Hematopoietic multipotent progenitor cell treated with erythropoietin and hydrocortisone succinate and interleukin-3 and kit ligand, for 17 days (in vitro differentiated cells): ENCODE data around the gene CDON.

Experiments
- DNase-seq: peaks from one replicate; pipeline ENCODE4 v3.0.0-alpha.2; 2015; ENCODE audit warnings: low spot score

CDON gene, protein sequence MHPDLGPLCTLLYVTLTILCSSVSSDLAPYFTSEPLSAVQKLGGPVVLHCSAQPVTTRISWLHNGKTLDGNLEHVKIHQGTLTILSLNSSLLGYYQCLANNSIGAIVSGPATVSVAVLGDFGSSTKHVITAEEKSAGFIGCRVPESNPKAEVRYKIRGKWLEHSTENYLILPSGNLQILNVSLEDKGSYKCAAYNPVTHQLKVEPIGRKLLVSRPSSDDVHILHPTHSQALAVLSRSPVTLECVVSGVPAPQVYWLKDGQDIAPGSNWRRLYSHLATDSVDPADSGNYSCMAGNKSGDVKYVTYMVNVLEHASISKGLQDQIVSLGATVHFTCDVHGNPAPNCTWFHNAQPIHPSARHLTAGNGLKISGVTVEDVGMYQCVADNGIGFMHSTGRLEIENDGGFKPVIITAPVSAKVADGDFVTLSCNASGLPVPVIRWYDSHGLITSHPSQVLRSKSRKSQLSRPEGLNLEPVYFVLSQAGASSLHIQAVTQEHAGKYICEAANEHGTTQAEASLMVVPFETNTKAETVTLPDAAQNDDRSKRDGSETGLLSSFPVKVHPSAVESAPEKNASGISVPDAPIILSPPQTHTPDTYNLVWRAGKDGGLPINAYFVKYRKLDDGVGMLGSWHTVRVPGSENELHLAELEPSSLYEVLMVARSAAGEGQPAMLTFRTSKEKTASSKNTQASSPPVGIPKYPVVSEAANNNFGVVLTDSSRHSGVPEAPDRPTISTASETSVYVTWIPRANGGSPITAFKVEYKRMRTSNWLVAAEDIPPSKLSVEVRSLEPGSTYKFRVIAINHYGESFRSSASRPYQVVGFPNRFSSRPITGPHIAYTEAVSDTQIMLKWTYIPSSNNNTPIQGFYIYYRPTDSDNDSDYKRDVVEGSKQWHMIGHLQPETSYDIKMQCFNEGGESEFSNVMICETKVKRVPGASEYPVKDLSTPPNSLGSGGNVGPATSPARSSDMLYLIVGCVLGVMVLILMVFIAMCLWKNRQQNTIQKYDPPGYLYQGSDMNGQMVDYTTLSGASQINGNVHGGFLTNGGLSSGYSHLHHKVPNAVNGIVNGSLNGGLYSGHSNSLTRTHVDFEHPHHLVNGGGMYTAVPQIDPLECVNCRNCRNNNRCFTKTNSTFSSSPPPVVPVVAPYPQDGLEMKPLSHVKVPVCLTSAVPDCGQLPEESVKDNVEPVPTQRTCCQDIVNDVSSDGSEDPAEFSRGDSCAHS (N-terminal part only)

DNA sequence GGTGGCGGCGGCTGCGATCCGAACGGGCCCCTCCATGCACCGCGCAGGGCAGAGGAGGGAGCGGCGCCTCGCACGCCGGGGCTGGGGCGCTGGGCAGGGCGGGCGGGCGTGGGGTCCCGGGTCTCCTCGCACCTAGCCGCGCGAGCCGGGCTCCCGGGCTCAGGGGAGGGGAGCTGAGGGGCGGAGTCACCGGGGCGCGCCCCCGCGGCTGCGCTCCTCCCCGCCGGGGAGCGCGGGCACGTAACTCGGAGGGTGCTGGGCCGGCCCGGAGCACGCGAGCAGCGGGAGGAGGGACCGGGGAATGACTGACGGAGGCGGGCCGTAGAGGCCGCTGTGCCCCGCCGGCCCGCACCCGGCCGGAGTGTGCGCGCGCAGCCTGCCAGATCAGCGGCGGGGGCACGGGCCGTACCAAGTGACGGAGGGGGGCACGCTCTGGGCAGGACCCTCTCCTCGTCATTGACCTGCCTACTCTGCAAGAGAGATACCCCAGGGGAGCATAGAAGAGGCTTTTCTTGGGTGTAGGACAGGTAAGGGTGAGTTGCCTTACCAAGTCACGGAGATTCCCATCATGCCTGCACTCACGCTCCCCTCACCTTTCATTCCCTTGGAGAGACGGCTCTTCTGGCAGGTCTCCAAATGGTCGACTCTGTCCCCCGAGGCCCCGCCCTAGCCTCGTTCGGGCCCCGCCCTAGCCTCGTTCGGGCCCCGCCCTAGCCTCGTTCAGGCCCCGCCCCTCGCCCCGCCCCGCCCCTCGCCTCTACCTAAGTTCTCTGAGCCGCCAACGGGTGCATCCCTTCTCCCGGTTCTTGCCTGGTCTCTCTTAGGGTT lies at the start of gene CDON:
Gene CDON (minus strand): TSS at position 188 of the 828 bp plus-strand sequence. CDS start 39,390 bp downstream, outside the sequence.
- peak; percentile 87 for DNase-seq

DNA sequence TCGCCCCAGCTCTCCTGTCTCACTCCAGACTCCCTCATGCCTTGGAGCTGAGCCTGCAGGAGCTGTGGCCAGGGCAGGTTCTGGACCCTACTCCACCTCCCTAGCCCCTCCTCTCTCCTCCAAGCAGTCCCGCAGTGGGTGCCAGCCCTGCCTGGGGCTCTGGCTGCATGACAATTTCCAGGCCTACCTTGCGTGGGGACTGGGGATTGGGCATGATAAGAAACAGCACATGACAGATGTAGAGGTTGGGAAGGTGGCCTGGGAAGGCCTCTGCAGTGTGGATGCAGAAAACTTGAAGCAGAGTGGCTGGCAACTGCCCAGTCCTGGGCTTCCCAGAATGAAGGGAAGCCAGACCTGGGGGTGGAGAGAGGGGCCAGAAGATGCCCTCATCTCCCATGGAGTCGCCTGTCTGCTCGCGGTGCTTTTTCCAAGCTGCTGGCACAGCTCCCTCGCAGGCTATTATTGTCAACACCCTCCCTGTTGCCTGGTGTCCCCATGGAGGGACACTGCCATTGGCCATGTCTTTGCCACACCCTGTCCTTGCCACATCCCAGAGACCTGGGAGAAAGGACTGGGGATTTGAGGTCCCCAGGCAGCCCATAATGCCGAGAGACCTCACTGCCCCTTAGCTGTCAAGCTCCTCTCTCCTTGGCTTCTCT lies 48.9 kb upstream of the CDON start:
- DNase-seq: no peak

DNA sequence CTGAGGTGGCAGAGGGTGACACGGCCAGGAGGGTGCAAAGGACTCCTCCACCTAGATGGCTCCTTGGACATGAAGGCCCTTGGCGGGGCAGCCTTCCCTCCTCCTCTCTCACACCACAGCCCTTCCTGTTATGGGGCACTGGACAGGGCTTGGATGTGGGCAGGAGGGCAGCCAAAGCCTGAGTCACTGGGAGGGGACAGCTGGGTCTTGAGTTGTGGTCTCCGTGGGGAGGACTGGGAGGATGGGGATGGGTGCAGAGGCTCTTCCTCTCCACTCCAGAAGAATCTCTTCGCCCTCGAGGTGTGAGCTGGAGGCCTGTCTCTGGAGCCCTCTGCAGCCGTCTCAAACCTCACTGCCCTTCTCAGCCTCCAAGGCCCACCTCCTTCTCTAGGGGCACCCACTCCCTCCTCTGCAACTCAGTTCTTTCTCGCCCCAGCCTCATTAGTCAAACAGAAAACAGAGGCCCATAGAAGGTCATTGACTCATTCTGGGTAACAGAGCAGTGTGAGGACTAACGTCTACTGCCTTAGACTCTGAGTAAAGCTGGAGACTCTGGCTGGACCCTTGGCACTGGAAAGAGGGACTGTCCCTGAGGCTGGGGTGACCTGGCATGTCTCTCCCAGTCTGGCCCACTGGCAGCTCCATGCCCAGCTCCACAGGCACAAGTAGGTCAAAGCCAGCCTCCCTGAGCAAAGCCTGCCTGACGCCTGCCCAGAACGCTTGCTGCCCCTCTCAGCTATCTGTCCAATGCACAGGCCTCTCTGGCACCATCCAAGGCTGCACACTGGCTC lies 47.5 kb upstream of the CDON start:
- no peak for DNase-seq

DNA sequence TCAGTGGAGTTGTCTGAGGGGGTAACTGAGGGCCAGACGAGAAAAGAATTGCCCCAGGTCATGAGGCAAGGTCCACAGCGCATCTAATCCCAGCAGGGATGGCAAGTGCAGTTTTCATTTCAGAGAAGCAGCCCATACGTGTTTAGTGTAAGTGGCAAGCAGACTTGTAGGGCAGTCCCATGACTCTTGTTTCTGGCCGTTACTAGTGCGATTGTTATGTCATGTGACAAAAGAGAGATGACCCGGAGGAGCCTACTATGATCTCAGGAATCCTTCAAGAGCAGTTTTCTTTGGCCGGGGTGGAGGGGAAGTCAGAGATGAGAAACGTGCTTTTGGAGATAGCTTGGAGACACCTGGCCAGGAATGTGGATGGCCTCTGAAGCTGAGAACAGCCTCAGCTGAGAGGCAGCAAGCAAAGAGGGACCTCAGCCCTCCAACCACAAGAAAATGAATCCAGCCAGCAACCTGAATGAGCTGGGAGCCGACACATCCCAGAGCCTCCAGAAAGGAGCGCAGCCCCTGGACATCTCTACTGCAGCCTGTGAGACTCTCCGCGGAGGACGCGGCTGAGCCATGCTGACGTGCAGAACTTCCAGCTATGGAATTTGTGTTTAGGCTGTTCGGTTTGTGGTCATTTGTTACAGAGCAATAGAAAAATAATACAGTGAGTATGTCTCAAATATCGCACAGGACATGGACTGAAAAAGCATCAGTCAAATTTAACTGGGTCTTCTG lies 44.1 kb upstream of the CDON start:
- no peak for DNase-seq

DNA sequence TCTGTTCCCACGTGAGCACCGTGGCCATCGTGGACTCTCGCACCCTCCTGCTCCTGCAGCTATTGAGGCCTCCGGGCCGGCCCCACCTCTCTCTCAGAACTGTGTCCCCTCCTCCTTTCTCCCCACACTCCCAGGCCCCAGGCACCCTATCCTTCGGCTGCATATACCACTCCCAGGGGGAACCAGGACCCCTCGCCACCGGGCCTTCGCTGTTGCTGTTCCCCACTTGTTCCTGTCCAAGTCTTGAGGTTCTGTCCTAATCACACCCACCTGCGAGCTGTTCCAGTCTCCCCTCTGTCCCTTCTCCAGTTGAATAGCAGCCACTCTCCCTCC lies 43.0 kb upstream of the CDON start:
- DNase-seq: no peak

DNA sequence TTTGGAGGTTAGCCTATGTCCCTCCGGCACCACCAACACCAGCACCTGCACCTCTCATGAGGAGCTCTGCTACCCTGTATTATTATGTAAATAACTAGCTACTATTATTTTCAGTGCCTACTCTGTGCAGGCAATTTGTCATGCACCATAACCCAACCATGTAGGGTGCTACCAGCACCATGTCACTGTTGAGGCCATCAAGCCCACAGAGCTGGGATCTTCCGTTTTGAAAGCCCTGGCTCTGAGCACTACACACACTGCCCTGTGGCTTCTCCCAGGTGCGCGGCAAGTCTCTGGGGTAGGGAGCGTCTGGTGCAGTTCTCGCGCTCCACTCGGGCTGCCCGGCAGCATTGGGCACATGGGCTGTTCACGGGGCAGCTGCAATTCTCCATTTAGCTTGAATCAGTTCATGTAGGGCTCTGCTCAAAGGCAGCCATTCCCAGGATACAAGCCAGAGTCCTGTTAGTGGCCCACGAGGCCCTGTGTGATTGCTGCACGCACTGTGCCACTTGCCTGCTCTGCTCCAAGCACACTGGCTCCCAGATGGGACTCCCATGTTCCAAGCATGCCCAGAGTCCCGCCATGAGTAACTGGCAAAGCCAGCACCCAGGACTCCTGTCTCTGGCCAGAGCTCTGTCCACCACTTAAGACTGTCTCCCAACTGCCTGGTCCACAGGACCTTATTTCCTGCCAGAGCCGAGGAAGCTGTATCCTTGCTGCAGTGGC lies 42.5 kb upstream of the CDON start:
- DNase-seq: no peak

DNA sequence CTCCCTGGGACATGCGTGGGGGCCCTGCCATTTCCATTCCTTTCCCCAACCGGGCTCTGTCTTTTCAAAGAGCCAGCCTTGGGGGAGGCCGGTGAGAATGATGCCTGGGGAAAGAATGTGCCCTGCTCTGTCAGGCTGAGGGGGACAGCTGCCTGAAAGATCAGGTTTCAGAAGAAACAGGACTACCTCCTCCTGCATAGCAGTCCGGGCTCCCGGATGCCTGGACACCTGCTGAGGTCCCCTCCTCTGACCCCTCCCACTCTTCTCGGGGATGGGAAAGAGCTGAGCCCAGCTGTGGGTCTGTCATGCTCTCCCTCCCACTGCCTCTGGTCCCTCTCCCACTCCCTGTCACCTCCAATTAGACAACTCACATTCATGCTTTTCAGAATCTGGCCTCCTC lies 41.8 kb upstream of the CDON start:
- DNase-seq: no peak

DNA sequence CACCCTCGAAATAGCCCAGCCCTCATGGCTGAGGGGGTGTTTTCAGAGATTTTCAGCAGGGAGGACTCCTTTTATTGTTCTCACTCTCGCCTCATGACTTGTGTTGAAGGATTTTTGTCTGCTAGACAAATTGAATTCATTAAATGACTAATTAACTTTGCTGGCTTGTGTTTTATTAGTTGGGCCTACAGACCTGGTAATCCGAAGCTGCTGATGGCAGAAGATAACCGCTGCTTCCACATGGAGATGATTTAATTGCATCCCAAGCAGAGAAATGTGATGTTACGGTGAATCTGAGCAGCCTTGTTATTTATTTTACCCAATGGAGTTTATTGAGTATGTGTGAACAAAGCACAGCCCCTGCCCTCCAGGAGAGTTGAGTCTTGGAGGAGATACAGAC lies 40.5 kb upstream of the CDON start:
- no peak for DNase-seq

DNA sequence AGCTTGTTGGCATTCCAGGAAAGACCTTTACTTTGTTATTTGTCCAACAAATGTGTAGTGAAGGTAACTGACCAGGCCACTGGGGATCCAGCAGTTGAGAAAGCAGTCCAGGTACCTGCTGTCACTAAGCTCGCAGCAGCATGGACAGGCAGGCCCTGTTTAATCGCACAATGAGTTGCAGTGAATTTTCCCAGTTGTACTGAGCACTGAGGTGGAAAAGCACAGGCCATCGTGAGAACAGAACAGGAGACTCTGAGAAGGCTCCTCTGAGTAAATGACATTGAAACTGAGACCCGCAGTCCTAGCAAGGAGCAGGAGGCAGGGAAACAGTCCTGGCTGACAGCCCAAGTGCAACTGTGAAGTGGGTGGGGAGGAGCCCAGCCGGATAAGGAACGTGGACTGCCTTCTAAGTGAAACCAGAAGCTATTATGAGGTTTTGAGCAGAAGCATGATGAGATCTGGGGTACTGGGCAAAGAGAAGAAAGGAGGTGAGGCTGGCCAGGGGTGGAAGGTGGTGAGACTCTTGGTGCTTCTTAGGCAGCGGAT lies 39.8 kb upstream of the CDON start:
- peak; percentile 20 for DNase-seq

DNA sequence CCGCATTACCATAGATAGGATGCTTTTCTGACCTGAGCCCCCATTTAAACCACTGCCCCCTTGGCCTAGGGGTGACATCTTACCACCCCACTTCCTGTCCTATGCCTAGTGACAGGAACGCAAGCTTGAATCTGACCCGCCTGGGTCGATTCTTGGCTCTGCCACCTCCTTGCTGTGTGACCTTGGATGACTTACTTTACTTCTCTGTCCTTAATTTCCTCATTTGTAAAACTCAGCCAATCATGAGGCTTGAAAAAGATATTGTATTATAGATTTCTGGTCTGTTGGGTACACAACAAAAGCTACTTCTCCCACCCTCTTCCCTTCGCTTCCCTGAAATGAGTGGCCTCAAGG lies 39.2 kb upstream of the CDON start:
- DNase-seq: no peak

DNA sequence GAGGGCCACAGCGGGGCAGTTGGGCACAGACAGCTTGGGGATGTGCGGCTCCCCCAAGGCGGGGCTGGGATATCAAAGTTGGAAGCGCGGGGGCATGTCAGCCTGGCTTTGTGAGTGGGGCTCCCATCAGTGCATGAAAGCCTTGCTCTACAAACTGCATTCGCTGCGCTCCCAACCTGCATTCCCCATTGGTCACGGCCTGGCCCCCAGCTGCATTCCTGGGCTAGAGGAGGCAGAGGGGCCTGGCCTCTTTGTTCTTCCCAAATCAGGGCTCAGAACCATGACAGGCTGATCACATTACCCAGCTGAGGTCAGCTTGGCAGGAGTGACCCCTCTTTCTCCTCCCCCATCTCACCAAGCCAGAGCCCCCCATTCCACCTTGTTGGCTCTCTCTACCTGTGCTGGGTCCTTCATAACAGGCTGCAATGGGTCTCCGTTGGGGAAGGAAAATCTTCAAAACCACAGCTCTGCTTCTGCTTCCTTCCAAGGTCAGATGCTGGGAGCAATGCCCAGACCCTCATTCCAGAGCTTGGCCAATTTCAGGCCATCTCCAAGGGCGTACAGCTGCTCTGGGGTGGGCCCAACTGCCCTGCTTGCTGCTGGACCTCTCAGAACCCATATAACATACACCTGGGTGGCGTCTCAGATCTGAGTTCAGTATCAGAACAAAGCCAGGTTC lies 38.7 kb upstream of the CDON start:
- no peak for DNase-seq

DNA sequence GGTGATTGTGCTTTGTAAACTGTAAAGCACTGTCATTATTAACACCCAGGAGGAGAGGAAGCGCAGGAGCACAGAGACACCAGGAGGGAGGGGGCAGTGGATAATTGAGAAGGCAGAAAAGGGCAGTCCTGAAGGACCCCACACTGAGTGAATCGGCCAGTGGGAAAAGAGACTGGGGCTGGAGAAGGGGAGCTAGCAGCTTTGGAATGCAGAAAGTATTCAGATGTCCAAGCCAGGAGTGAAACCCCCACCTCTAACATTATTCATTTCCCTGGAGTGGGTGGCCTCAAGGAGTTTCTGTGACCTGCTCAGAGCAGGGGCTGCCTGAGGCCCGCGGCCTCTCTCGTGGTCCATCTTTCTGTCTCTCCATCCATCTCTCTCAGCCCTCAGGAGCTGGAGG lies 38.0 kb upstream of the CDON start:
- DNase-seq: no peak

DNA sequence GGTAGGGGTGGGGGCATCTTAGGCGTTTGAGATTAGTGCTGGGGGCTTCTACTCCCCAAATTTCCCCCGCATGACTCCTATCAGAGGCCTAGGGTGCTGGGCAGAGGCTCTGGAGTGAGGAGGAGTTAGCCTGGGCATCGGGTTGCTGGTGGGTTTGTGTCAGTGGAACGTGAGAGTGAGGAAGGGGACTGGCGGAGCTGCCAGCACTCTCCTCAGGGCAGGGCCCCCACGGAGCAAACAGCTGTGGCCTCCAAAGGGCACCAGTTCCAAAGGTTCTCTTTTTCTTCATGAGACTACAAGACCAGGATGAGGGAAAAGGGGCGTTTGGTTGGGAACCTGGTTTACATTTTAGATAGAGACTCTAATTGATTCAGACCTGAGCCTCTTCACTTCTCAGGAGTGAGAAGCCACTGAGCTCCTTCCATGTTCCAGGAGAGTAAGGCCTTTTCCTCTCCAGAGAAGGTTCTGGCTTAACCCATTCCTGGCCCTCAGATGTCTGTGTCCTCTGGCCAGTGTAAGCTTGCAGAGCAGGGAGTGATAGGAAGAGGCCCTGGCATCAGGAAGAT lies 35.6 kb upstream of the CDON start:
- DNase-seq: no peak

DNA sequence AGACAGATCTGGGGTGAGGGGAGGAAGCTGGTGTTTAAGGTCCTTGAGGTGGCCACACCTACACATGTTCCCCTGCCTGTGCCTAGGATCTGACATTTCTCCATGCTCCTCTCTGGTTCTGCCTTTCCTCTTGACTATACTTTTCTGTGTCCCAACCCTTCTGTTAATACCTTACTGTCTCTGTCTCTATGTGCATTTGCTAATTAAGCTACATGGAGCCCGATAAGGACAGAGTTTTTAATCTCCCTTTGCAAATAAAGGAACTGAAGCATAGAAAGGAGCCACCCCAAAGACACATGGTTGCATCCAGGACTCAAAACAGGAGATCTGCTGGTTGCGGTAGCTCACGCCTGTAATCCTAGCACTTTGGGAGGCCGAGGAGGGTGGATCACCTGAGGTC lies 33.1 kb upstream of the CDON start:
- DNase-seq: no peak

DNA sequence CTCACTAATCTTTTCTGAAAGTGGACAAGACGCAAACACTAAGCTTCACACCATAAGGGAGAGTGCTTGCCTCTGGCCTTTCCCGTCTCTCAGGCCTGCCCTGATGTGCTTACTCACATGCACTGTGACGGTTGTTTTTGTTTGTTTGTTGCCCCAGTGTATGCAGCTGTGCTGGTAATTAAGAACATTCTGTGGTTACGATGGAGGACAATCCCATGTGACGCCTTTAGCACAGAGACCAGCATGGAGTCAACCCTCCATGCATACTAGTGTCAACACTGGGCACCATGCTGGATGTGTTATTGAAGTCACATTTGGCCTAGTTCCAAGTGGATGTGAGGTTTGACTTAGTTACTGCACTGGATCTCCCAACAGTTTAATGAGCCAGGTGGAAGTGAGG lies 27.8 kb upstream of the CDON start:
- no peak for DNase-seq

DNA sequence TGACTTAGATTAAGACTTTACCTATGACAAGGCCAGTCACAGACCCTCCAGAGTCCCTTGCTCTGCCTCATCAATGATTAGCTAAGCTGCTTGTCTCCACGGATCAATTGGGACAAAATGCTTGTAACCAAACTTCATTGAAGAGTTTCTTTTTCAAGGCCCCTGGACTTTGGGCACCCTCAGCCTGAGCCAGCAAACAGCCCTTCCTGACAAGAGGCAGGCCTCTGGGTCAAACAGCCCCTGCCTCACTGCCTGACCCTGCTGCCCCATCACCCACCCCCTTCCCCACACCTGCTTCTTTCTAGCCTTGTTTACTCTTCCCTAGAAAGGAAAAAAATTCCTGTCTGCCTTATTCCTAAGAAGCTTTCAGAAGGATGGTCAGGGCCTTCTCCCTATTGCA lies 26.3 kb upstream of the CDON start:
- no peak for DNase-seq

DNA sequence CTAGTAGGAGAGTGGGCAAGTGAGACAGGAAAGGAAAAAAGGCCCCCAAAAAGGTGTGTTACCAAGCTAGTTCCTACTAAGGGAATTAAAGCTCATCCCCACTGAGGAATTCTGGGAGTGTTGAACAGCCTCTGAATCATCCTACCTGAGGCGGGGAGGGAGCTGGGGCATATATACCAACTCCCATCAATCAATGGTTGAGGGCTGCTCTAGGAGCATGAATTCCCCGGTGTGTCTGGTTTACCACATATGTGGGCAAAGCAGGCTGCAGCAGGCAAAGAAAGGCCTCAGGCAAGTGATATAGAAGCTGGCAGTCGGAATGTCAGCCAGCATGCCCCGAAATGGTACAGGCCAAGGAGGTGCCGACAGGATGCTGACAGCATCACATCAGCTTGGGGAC lies 23.6 kb upstream of the CDON start:
- DNase-seq: no peak

DNA sequence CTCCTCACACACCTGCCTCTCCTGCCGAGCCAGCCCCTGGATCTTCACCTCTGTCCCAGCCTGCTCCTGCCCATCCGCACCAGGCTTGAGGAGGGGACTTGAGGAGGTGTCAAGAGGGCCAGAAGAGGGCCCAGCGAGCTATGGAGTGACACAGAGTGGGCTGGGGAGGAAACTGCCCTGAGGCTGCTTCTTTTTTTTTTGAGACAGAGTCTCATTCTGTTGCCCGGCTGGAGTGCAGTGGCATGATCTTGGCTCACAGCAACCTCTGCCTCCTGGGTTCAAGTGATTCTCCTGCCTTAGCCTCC lies 21.9 kb upstream of the CDON start:
- no peak for DNase-seq
